Thoracic aorta (tissue), 2 donors: ENCODE results near the gene ECSIT. TPM values are rescaled to one million over a fixed set of nuclear protein-coding genes. Genes with fewer than 3 reads are reported as not detected.

ENCODE experiments used
- ATAC-seq: fragments of 150-250 bp; one replicate; pipeline ENCODE4 v1.8.0; 2017; ENCODE audit warnings: low read depth; ENCODE audit not compliant: insufficient number of reproducible peaks, low FRiP score
- DNase-seq: peaks from one replicate; pipeline ENCODE4 v3.0.0-alpha.2; 2020; ENCODE audit warnings: low spot score
- H3K27ac ChIP-seq, 2 donors: fragments of 200-600 bp; sonication (generic); 1 replicate in 1 of 2; 2 replicates in 1 of 2; pipeline ENCODE4 v1.5.1; 2016; ENCODE audit warnings: mild to moderate bottlenecking in 2 of 2, moderate library complexity in 2 of 2
- H3K27me3 ChIP-seq: fragments of 200-600 bp; sonication (generic); replicated peaks from 2 replicates; pipeline ENCODE4 v1.6.0; 2016; ENCODE audit warnings: mild to moderate bottlenecking; ENCODE audit not compliant: insufficient read depth
- H3K36me3 ChIP-seq: fragments of 200-600 bp; sonication (generic); one replicate; pipeline ENCODE4 v1.5.1; 2016
- H3K4me1 ChIP-seq, 2 donors: fragments of 200-600 bp; sonication (generic); 1 replicate in 1 of 2; 2 replicates in 1 of 2; pipeline versions ENCODE4 v1.5.1 to v1.6.0; 2016; ENCODE audit warnings: low read depth in 2 of 2, mild to moderate bottlenecking in 1 of 2; ENCODE audit not compliant: control insufficient read depth in 1 of 2
- H3K4me3 ChIP-seq: fragments of 200-600 bp; sonication (generic); 2 replicates; pipeline ENCODE4 v1.5.1; 2016; ENCODE audit warnings: mild to moderate bottlenecking
- H3K9me3 ChIP-seq: fragments of 200-600 bp; sonication (generic); 2 replicates; pipeline ENCODE4 v1.5.1; 2016
- total RNA-seq, 2 donors: library from RNA; depleted of rRNA; stranded (reverse); fragments of >200 nt; gene quantifications; one replicate each; pipeline versions ENCODE4 v1.1.0 to v1.2.3, GENCODE V29; 2016
- TF ChIP-seq, protein P1 (sequence below): fragments of 200-600 bp; sonication (generic); IDR thresholded peaks from one replicate; pipeline ENCODE4 v1.5.1; 2019; ENCODE audit warnings: antibody characterized with exemption

ECSIT gene
- total RNA-seq, 2 donors from 2014 or later, result 40.4 to 44.1 TPM

- ATAC-seq (peak; percentile 84), DNase-seq (peak; percentile 60)
- H3K27ac ChIP-seq, result peak within 1 kb of the TSS; percentile 90 to 98
- no peaks in the 10 kb centered on the region for H3K36me3 ChIP-seq
- H3K9me3 ChIP-seq, result no peaks in the 10 kb centered on the region
- H3K4me3 ChIP-seq, result peak within 1 kb of the TSS; percentile 96
- TF ChIP-seq, protein P1, sequence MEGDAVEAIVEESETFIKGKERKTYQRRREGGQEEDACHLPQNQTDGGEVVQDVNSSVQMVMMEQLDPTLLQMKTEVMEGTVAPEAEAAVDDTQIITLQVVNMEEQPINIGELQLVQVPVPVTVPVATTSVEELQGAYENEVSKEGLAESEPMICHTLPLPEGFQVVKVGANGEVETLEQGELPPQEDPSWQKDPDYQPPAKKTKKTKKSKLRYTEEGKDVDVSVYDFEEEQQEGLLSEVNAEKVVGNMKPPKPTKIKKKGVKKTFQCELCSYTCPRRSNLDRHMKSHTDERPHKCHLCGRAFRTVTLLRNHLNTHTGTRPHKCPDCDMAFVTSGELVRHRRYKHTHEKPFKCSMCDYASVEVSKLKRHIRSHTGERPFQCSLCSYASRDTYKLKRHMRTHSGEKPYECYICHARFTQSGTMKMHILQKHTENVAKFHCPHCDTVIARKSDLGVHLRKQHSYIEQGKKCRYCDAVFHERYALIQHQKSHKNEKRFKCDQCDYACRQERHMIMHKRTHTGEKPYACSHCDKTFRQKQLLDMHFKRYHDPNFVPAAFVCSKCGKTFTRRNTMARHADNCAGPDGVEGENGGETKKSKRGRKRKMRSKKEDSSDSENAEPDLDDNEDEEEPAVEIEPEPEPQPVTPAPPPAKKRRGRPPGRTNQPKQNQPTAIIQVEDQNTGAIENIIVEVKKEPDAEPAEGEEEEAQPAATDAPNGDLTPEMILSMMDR, result no peak
- no peaks in the 10 kb centered on the region for H3K27me3 ChIP-seq
- peaks cover 0 to 14% of the 10 kb centered on the region in 2 donors for H3K4me1 ChIP-seq
These were observed 23.3 kb downstream of the ECSIT start, which contains the start of gene ZNF653 for GRCh38 chr19:11505504-11506100. Gene ZNF653, minus strand, starts transcription at chr19:11505839. Its CDS starts 53 bp downstream, at chr19:11505786.

- no peaks in the 10 kb centered on the region for H3K27me3 ChIP-seq
- peaks cover 0 to 14% of the 10 kb centered on the region in 2 donors for H3K4me1 ChIP-seq
- TF ChIP-seq, protein P1, result no peak
- no peaks in the 10 kb centered on the region for H3K36me3 ChIP-seq
- peak overlapping the region; percentile 96 for H3K4me3 ChIP-seq
- peak; percentile 85 for DNase-seq
- H3K27ac ChIP-seq, result peak overlapping the region; percentile 90 to 98
- no peaks in the 10 kb centered on the region for H3K9me3 ChIP-seq
- peak; percentile 82 for ATAC-seq
These were observed 23.9 kb downstream of the ECSIT start for GRCh38 chr19:11505032-11505503.

- ATAC-seq (no peak), DNase-seq (no peak)
- Histone ChIP-seq H3K4me3 (peak overlapping the region; percentile 96), H3K36me3 (no peaks in the 10 kb centered on the region), H3K9me3 (no peaks in the 10 kb centered on the region), H3K27ac (peak overlapping the region; percentile 90 to 98), H3K27me3 (no peaks in the 10 kb centered on the region), H3K4me1 (peaks cover 0 to 14% of the 10 kb centered on the region in 2 donors)
- TF ChIP-seq, protein P1, result no peak
These were observed 24.4 kb downstream of the ECSIT start for GRCh38 chr19:11504502-11505031.

DNA sequence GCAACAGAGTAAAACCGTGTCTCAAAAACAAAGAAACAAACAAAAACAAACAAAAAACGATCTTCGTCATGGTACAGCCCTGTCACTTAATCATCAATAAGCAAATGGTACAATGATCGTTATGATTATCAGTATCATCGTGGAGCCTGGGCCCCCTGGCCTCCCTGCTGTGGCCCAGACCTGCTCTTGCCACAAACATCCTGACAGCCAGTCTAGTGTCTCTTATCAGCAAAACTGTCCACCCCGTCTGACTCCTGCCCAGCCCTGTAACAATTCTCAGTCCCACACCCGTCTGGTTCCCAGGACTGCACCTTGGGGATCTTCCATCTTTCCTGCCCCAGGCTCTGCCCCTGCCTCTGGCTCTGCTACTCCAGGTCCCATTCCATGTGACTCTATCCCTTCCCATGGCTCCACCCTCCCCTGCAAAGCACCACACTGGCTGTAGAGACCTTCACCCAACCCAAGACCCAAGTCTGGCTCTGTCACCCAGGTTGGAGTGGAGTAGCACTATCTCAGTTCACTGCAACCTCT lies 29.0 kb downstream of the ECSIT start:
- H3K36me3 ChIP-seq, result peaks cover 14% of the 10 kb centered on the region

More for the DNA sequence above, 29.0 kb downstream of the ECSIT start:
- ATAC-seq (no peak), DNase-seq (no peak)
- Histone ChIP-seq H3K27me3 (no peaks in the 10 kb centered on the region), H3K9me3 (no peaks in the 10 kb centered on the region), H3K27ac (no peak overlapping the region), H3K4me3 (no peak overlapping the region), H3K4me1 (peaks cover 0 to 7% of the 10 kb centered on the region in 2 donors)
- TF ChIP-seq, protein P1, result no peak
